T47D (cell line): ENCODE measurements around the gene CTNNA2.

Experiments used
- DNase-seq, 2 experiments: peaks; one replicate each; pipeline versions ENCODE4 v3.0.0 to v3.0.0-alpha.2; 2011 to 2012; ENCODE audit warnings: low read depth in 1 of 2, low spot score in 1 of 2
- JUND ChIP-seq: IDR thresholded peaks from 2 replicates; pipeline ENCODE4 v1.6.1; 2012; ENCODE audit warnings: low read depth
- in situ Hi-C: cut with HindIII; loops from 2 replicates; pipeline ENCODE4 v1.10.0; 2016; ENCODE audit warnings: low sequenced_read_pairs, low pct_unique_long_range_greater_than_20kb

Gene CTNNA2

GRCh38 chr2:80634590-80634989 is 1121.7 kb downstream of the CTNNA2 start:
- in situ Hi-C loops = no loop called here
- no peak for TF ChIP-seq JUND

GRCh38 chr2:80638783-80639182 is 1125.9 kb downstream of the CTNNA2 start:
- no peak for DNase-seq
- in situ Hi-C loops = no loop called here
- no peak for TF ChIP-seq JUND

More at GRCh38 chr2:80634590-80634989, 1121.7 kb downstream of the CTNNA2 start:
- no peak for DNase-seq

- DNase-seq = no peak
- no peak for TF ChIP-seq JUND
- in situ Hi-C loops = no loop called here
Measured at GRCh38 chr2:80642465-80642864, 1129.6 kb downstream of the CTNNA2 start.

- in situ Hi-C loops = no loop called here
- no peak for DNase-seq
- no peak for TF ChIP-seq JUND
Measured at GRCh38 chr2:80643598-80643997, 1130.7 kb downstream of the CTNNA2 start.

- no peak for TF ChIP-seq JUND
- in situ Hi-C loops = no loop called here
- no peak for DNase-seq
Measured at GRCh38 chr2:80651435-80651834, 1138.6 kb downstream of the CTNNA2 start.

GRCh38 chr2:80655265-80655664 is 1142.4 kb downstream of the CTNNA2 start:
- in situ Hi-C loops = no loop called here
- no peak for TF ChIP-seq JUND
- no peak for DNase-seq

- no peak for TF ChIP-seq JUND
Measured at GRCh38 chr2:80670763-80671162, 1157.9 kb downstream of the CTNNA2 start.

GRCh38 chr2:80687524-80687923 is 1174.7 kb downstream of the CTNNA2 start:
- DNase-seq = no peak
- in situ Hi-C loops = no loop called here
- no peak for TF ChIP-seq JUND

More at GRCh38 chr2:80670763-80671162, 1157.9 kb downstream of the CTNNA2 start:
- DNase-seq = no peak
- in situ Hi-C loops = no loop called here

- in situ Hi-C loops = no loop called here
- TF ChIP-seq JUND = no peak
- DNase-seq = no peak
Measured at GRCh38 chr2:80689106-80689505, 1176.3 kb downstream of the CTNNA2 start.
